ENCODE data around the gene SOX5. TPM values are rescaled to one million over a fixed set of nuclear protein-coding genes. Genes with fewer than 3 reads are reported as not detected.
"Not testable (repeated sequence)": the region's sequence is repeated elsewhere in the genome, so short reads cannot be mapped to it uniquely, and the experiment has no call there.

SOX5 gene
- total RNA-seq, 1 experiment from 2014 or later = 3.1 TPM

DNA sequence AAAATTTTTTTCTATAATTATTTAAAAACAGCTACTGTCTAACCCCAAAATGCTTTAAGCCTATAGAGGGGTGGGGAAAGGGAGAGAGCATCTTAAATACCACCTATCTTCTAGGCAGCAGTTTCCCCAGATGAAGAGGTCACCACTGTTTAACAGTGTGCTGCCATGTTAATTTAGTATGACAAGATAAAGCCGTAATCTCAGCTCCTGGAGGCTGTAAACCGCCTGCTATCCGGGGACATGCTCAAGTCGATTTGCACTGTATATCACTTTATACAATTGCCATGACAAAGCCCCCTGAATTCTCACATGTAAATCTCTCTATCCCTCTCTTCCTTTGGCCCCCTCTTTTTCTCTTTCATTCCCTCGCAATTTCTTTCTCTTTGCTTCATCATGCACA, 68.5 kb downstream of the SOX5 start:
- Histone ChIP-seq H4K5ac (ENCODE audit: insufficient read length, low read depth, low read length) (no peak overlapping the region), H2BK12ac (ENCODE audit: insufficient read length, low read depth, low read length) (no peak overlapping the region), H4K20me1 (ENCODE audit: control insufficient read depth, insufficient read depth, insufficient read length) (no peaks in the 10 kb centered on the region), H2BK20ac (ENCODE audit: low read depth, low read length, poor library complexity, severe bottlenecking) (no peak overlapping the region), H3K4me1 (ENCODE audit: insufficient read depth, low read length) (no peaks in the 10 kb centered on the region), H2BK15ac (ENCODE audit: low read depth, low read length) (no peak overlapping the region), H3K14ac (ENCODE audit: insufficient read depth, low read length) (no peak overlapping the region), H3K79me2 (ENCODE audit: insufficient read depth, low read length) (no peaks in the 10 kb centered on the region), H3K18ac (ENCODE audit: insufficient read length, low read depth, low read length) (no peak overlapping the region), H4K91ac (ENCODE audit: insufficient read length, low read depth, low read length) (no peak overlapping the region), H2BK120ac (ENCODE audit: low read depth, low read length, poor library complexity, severe bottlenecking) (no peak overlapping the region), H3K56ac (ENCODE audit: insufficient read length, low read depth, low read length) (no peak overlapping the region), H3K4ac (ENCODE audit: low read depth, low read length) (no peak overlapping the region), H3K23ac (ENCODE audit: insufficient read length, low read depth, low read length) (no peak overlapping the region), H3K9ac (ENCODE audit: extremely low read depth, insufficient read length, low read length) (no peak overlapping the region), H4K8ac (replicated peaks; ENCODE audit: insufficient read length, low read depth, low read length) (no peak overlapping the region), H3K9me3 (ENCODE audit: control insufficient read depth, low read depth, low read length) (no peaks in the 10 kb centered on the region), H3K4me2 (ENCODE audit: insufficient read depth, insufficient read length, low read length) (no peak overlapping the region), H2BK5ac (ENCODE audit: insufficient read length, low read length) (no peak overlapping the region), H2AK5ac (ENCODE audit: insufficient read length, low read length) (no peak overlapping the region), H3T11ph (ENCODE audit: low read length) (no peak overlapping the region), H3K27me3 (ENCODE audit: insufficient read depth, low read length) (no peaks in the 10 kb centered on the region), H2AFZ (ENCODE audit: low read length) (no peak overlapping the region), H3K23me2 (ENCODE audit: insufficient read length, low read depth, low read length, poor library complexity, severe bottlenecking) (no peaks in the 10 kb centered on the region), H3K27ac (ENCODE audit: insufficient read length, low read depth, low read length) (no peak overlapping the region), H3K79me1 (ENCODE audit: insufficient read depth, low read depth, low read length, poor library complexity, severe bottlenecking) (no peaks in the 10 kb centered on the region)
- no peak overlapping the region for H3K4me3 Mint-ChIP-seq
- TF ChIP-seq, protein P1, sequence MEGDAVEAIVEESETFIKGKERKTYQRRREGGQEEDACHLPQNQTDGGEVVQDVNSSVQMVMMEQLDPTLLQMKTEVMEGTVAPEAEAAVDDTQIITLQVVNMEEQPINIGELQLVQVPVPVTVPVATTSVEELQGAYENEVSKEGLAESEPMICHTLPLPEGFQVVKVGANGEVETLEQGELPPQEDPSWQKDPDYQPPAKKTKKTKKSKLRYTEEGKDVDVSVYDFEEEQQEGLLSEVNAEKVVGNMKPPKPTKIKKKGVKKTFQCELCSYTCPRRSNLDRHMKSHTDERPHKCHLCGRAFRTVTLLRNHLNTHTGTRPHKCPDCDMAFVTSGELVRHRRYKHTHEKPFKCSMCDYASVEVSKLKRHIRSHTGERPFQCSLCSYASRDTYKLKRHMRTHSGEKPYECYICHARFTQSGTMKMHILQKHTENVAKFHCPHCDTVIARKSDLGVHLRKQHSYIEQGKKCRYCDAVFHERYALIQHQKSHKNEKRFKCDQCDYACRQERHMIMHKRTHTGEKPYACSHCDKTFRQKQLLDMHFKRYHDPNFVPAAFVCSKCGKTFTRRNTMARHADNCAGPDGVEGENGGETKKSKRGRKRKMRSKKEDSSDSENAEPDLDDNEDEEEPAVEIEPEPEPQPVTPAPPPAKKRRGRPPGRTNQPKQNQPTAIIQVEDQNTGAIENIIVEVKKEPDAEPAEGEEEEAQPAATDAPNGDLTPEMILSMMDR (conservative IDR thresholded peaks at IDR 0.05) = no peak
- H3K36me3 Mint-ChIP-seq (ENCODE audit: insufficient read depth in 1 of 3, low read depth in 3 of 3) = no peaks in the 10 kb centered on the region
- no CpG with 5 or more reads among the region's 5 CpGs for WGBS (ENCODE audit: extremely low coverage, insufficient read length, low lambda C conversion rate)
- peaks cover 0 to 2% of the 10 kb centered on the region in 2 experiments; a peak in 1 of 5 replicates for H3K9me3 Mint-ChIP-seq
- H3K27ac Mint-ChIP-seq = peak overlapping the region in 1 of 3 experiments; percentile 50; a peak in 2 of 7 replicates
- H3K27me3 Mint-ChIP-seq (ENCODE audit: low read depth) = no peaks in the 10 kb centered on the region
- H3K4me1 Mint-ChIP-seq = peaks cover 0 to 3% of the 10 kb centered on the region in 2 experiments; a peak in 1 of 4 replicates
- DNase-seq = no peak

DNA sequence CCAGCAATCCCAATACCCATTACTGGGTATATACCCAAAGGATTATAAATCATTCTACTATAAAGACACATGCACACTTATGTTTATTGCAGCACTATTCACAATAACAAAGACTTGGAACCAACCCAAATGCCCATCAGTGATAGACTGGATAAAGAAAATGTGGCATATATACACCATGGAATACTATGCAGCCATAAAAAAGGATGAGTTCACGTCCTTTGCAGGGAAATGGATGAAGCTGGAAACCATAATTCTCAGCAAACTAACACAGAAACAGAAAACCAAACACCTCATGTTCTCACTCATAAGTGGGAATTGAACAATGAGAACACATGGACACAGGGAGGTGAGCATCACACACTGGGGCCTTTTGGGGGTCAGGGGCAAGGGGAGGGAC, 72.9 kb downstream of the SOX5 start:
- not testable (repeated sequence) for H3K27ac ChIP-seq (ENCODE audit: insufficient read length, low read depth, low read length); H3K23me2 ChIP-seq (ENCODE audit: insufficient read length, low read depth, low read length, poor library complexity, severe bottlenecking); H2BK15ac ChIP-seq (ENCODE audit: low read depth, low read length); H3K4me2 ChIP-seq (ENCODE audit: insufficient read depth, insufficient read length, low read length); H3K23ac ChIP-seq (ENCODE audit: insufficient read length, low read depth, low read length); H3K56ac ChIP-seq (ENCODE audit: insufficient read length, low read depth, low read length); H4K91ac ChIP-seq (ENCODE audit: insufficient read length, low read depth, low read length); H3K79me1 ChIP-seq (ENCODE audit: insufficient read depth, low read depth, low read length, poor library complexity, severe bottlenecking); H2BK120ac ChIP-seq (ENCODE audit: low read depth, low read length, poor library complexity, severe bottlenecking); H2AK5ac ChIP-seq (ENCODE audit: insufficient read length, low read length); H3K27me3 Mint-ChIP-seq (ENCODE audit: low read depth); H2BK20ac ChIP-seq (ENCODE audit: low read depth, low read length, poor library complexity, severe bottlenecking); H4K5ac ChIP-seq (ENCODE audit: insufficient read length, low read depth, low read length); H3K4ac ChIP-seq (ENCODE audit: low read depth, low read length); H3K4me1 Mint-ChIP-seq; H3K79me2 ChIP-seq (ENCODE audit: insufficient read depth, low read length); H3K36me3 Mint-ChIP-seq (ENCODE audit: insufficient read depth in 1 of 3, low read depth in 3 of 3); H3T11ph ChIP-seq (ENCODE audit: low read length); DNase-seq; H3K27me3 ChIP-seq (ENCODE audit: insufficient read depth, low read length); H3K14ac ChIP-seq (ENCODE audit: insufficient read depth, low read length); H3K9me3 ChIP-seq (ENCODE audit: control insufficient read depth, low read depth, low read length); H3K9me3 Mint-ChIP-seq; H2BK12ac ChIP-seq (ENCODE audit: insufficient read length, low read depth, low read length); H4K20me1 ChIP-seq (ENCODE audit: control insufficient read depth, insufficient read depth, insufficient read length); H3K4me1 ChIP-seq (ENCODE audit: insufficient read depth, low read length); H2AFZ ChIP-seq (ENCODE audit: low read length); H2BK5ac ChIP-seq (ENCODE audit: insufficient read length, low read length); H3K9ac ChIP-seq (ENCODE audit: extremely low read depth, insufficient read length, low read length); H3K18ac ChIP-seq (ENCODE audit: insufficient read length, low read depth, low read length); H4K8ac ChIP-seq (replicated peaks; ENCODE audit: insufficient read length, low read depth, low read length); H3K4me3 Mint-ChIP-seq; H3K27ac Mint-ChIP-seq
- WGBS (ENCODE audit: extremely low coverage, insufficient read length, low lambda C conversion rate) = no CpG with 5 or more reads among the region's 1 CpG

Measured in H9 (cell line).